Neuronal stem cell (in vitro differentiated cells): ENCODE data around the gene ST6GALNAC2.
"Not testable (repeated sequence)": the region's sequence is repeated elsewhere in the genome, so short reads cannot be mapped to it uniquely, and the experiment has no call there.

Experiments
- DNase-seq: peaks from one replicate; pipeline ENCODE4 v3.0.0-alpha.2; 2013; ENCODE audit warnings: low spot score
- H2AFZ ChIP-seq: one replicate; pipeline ENCODE4 v1.6.1; 2013; ENCODE audit warnings: mild to moderate bottlenecking, low read length, inconsistent platforms
- H2AK5ac ChIP-seq: 2 replicates; pipeline ENCODE4 v1.6.1; 2013; ENCODE audit warnings: low read depth, mild to moderate bottlenecking, inconsistent platforms, low read length, moderate library complexity, mixed read lengths
- H2BK120ac ChIP-seq: 2 replicates; pipeline ENCODE4 v1.6.1; 2013; ENCODE audit warnings: low read depth, mild to moderate bottlenecking, inconsistent platforms, low read length, moderate library complexity, mixed read lengths
- H2BK12ac ChIP-seq: one replicate; pipeline ENCODE4 v1.6.1; 2013; ENCODE audit warnings: low read length, inconsistent platforms
- H2BK15ac ChIP-seq: 2 replicates; pipeline ENCODE4 v1.6.1; 2013; ENCODE audit warnings: mild to moderate bottlenecking, low read length, inconsistent platforms, mixed read lengths
- H2BK5ac ChIP-seq: one replicate; pipeline ENCODE4 v1.6.1; 2013; ENCODE audit warnings: inconsistent platforms, mild to moderate bottlenecking, low read length, moderate library complexity
- H3K14ac ChIP-seq: one replicate; pipeline ENCODE4 v1.6.1; 2013; ENCODE audit warnings: low read length, inconsistent platforms
- H3K18ac ChIP-seq: 2 replicates; pipeline ENCODE4 v1.6.1; 2013; ENCODE audit warnings: low read length, inconsistent platforms
- H3K23ac ChIP-seq: 2 replicates; pipeline ENCODE4 v1.6.1; 2013; ENCODE audit warnings: low read depth, mild to moderate bottlenecking, mixed read lengths, low read length, inconsistent platforms; ENCODE audit not compliant: poor library complexity
- H3K27ac ChIP-seq: replicated peaks from 3 replicates; pipeline ENCODE4 v1.5.1; 2013; ENCODE audit warnings: low read length, inconsistent platforms
- H3K27me3 ChIP-seq, 3 experiments: 2 replicates each; pipeline ENCODE4 v1.6.1; 2013; ENCODE audit warnings: low read length in 3 of 3, mild to moderate bottlenecking in 2 of 3, inconsistent platforms in 1 of 3, low read depth in 1 of 3, mixed read lengths in 1 of 3, moderate library complexity in 1 of 3; ENCODE audit not compliant: control insufficient read depth in 3 of 3, insufficient read depth in 3 of 3
- H3K36me3 ChIP-seq, 2 donors: replicated peaks in 1 of 2; 2 replicates each; pipeline ENCODE4 v1.6.1; 2013; ENCODE audit warnings: low read length in 2 of 2; ENCODE audit not compliant: control insufficient read depth in 2 of 2, insufficient read depth in 2 of 2
- H3K4ac ChIP-seq: 2 replicates; pipeline ENCODE4 v1.6.1; 2013; ENCODE audit warnings: inconsistent platforms, mild to moderate bottlenecking, low read length, moderate library complexity
- H3K4me1 ChIP-seq, 2 donors: 1 replicate in 1 of 2; 2 replicates in 1 of 2; pipeline ENCODE4 v1.6.1; 2013; ENCODE audit warnings: low read length in 2 of 2, low read depth in 1 of 2; ENCODE audit not compliant: control insufficient read depth in 2 of 2, insufficient read depth in 1 of 2
- H3K4me2 ChIP-seq: one replicate; pipeline ENCODE4 v1.6.1; 2013; ENCODE audit warnings: mild to moderate bottlenecking, low read length, inconsistent platforms; ENCODE audit not compliant: insufficient read depth, poor library complexity, severe bottlenecking
- H3K4me3 ChIP-seq, 2 donors: 2 replicates each; pipeline ENCODE4 v1.5.1; 2013; ENCODE audit warnings: low read length in 2 of 2, mild to moderate bottlenecking in 2 of 2, inconsistent platforms in 1 of 2, moderate library complexity in 1 of 2
- H3K79me1 ChIP-seq: one replicate; pipeline ENCODE4 v1.6.1; 2013; ENCODE audit warnings: low read depth, mild to moderate bottlenecking, inconsistent platforms, low read length, moderate library complexity
- H3K9ac ChIP-seq: one replicate; pipeline ENCODE4 v1.6.1; 2013; ENCODE audit warnings: mild to moderate bottlenecking, low read depth, low read length, inconsistent platforms; ENCODE audit not compliant: poor library complexity
- H3K9me3 ChIP-seq, 2 donors: replicated peaks in 1 of 2; 2 replicates each; pipeline versions ENCODE3 to v1.6.1; 2013; ENCODE audit warnings: low read length in 2 of 2, mild to moderate bottlenecking in 2 of 2, inconsistent platforms in 1 of 2, low read depth in 1 of 2, mixed read lengths in 1 of 2, moderate library complexity in 1 of 2; ENCODE audit not compliant: control insufficient read depth in 2 of 2, insufficient read depth in 1 of 2
- H4K8ac ChIP-seq: one replicate; pipeline ENCODE4 v1.6.1; 2013; ENCODE audit warnings: low read depth, mild to moderate bottlenecking, inconsistent platforms, low read length, moderate library complexity
- H4K91ac ChIP-seq: one replicate; pipeline ENCODE4 v1.6.1; 2013; ENCODE audit warnings: low read length, low read depth, mild to moderate bottlenecking, inconsistent platforms; ENCODE audit not compliant: poor library complexity
- WGBS, 2 donors: extraction: QIAGEN DNeasy Blood & Tissue Kit; methylation state at CpG; one replicate each; pipeline ENCODE4 v1.1.7; 2013; ENCODE audit warnings: missing lambda C conversion rate in 2 of 2, mixed read lengths in 1 of 2; ENCODE audit not compliant: insufficient read length in 2 of 2, insufficient replicate concordance in 1 of 2; ENCODE audit errors: extremely low coverage in 2 of 2; 5-methylcytosine and 5-hydroxymethylcytosine counted together

ST6GALNAC2 gene

DNA sequence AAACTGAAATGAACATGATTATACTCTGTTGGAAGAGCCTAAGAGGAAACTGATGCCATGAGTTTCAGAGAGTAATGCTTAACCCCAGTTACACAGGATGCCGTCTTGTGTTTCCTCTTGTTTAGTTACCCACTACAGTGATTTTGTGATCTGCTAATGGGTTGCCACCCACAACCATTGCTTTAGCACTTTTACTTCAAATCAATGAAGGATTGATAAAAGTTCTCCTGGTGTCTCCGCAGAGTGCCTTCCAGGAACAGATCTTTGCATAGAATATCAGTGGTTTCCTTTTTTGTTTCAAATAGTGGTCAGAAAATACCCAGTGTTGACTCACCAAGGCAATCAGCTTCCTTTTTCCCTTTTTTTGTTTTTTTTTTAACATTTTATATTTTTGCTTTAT lies 22.3 kb downstream of the ST6GALNAC2 start:
- H3K9me3 ChIP-seq, H3K4me1 ChIP-seq, H2BK15ac ChIP-seq, H3K4me3 ChIP-seq, H3K27ac ChIP-seq, H3K23ac ChIP-seq, H3K4me2 ChIP-seq, H3K27me3 ChIP-seq, H4K91ac ChIP-seq, H2BK5ac ChIP-seq, H3K4ac ChIP-seq, H3K9ac ChIP-seq, H3K14ac ChIP-seq, H2BK120ac ChIP-seq, H2AK5ac ChIP-seq, H2BK12ac ChIP-seq, H3K79me1 ChIP-seq, H3K18ac ChIP-seq, H4K8ac ChIP-seq, DNase-seq, H2AFZ ChIP-seq: not testable (repeated sequence)
- no CpG with 5 or more reads among the region's 2 CpGs for WGBS, 2 donors
- H3K36me3 ChIP-seq, result peaks cover 28 to 80% of the 10 kb centered on the region in 2 donors

DNA sequence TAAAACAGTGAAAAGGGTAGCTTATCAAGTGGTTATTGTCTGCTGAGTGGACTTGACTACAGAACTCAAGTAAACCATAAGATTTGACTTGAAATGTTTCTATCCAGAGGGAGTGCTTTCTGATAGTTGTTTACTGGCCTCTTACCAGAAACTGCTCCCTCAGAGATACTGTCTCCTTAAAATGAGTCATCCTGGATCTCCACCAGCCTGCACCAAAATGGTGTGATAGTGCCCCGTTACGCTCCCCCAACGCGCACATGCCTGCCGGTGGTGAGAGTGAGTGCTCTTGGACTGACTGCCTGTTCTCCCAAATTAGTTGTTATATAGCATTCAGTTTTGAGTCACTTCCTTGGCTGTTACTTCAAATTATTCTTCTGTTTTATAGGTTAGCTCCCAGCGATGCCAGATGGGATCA lies 22.9 kb downstream of the ST6GALNAC2 start:
- Histone ChIP-seq H3K27me3 (peaks cover 0 to 2% (median 0%) of the 10 kb centered on the region in 3 experiments), H3K4ac (no peak overlapping the region), H4K8ac (no peak overlapping the region), H2BK5ac (no peak overlapping the region), H3K18ac (no peak overlapping the region), H2BK120ac (no peak overlapping the region), H3K14ac (no peak overlapping the region), H3K9me3 (no peaks in the 10 kb centered on the region), H2AFZ (no peak overlapping the region), H3K4me2 (no peak overlapping the region), H4K91ac (no peak overlapping the region), H3K4me1 (peaks cover 3 to 8% of the 10 kb centered on the region in 2 donors), H3K79me1 (peaks cover 4% of the 10 kb centered on the region), H3K9ac (no peak overlapping the region), H2BK15ac (no peak overlapping the region), H2BK12ac (no peak overlapping the region), H3K4me3 (no peak overlapping the region), H3K23ac (no peak overlapping the region), H3K27ac (no peak overlapping the region), H2AK5ac (no peak overlapping the region), H3K36me3 (peaks cover 28 to 80% of the 10 kb centered on the region in 2 donors)
- no CpG with 5 or more reads among the region's 6 CpGs for WGBS, 2 donors
- no peak for DNase-seq

DNA sequence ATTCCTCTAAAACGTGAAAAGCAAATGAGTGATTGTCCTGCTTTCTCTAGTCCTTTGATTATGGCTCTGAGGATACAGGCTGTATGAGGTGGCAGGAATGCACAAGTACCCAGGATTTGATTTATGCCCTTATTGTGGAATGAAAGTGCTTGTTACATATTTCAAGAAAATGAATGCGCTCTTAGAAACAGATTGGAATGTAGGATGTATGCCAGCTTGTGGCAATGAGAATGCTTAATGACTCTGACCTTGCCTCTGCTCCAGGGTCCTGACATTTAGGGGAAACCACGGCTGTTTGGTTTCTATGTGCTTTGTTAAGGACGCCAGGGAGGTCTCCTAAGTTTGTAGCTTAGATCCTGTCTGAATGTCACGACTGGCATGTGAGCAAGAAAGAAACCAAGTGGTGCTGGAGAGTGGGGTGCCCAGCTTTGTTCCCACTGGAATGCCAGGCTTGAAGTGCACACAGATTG lies 23.8 kb downstream of the ST6GALNAC2 start:
- H2BK120ac ChIP-seq, result no peak overlapping the region
- peaks cover 27 to 79% of the 10 kb centered on the region in 2 donors for H3K36me3 ChIP-seq
- DNase-seq, result no peak
- no CpG with 5 or more reads among the region's 5 CpGs for WGBS, 2 donors
- H3K79me1 ChIP-seq, result peaks cover 5% of the 10 kb centered on the region
- no peak overlapping the region for H2BK15ac ChIP-seq
- H2AK5ac ChIP-seq, result no peak overlapping the region
- no peak overlapping the region for H3K4me2 ChIP-seq
- H3K27me3 ChIP-seq, result peaks cover 0 to 2% (median 0%) of the 10 kb centered on the region in 3 experiments
- no peak overlapping the region for H3K4ac ChIP-seq
- no peak overlapping the region for H3K9ac ChIP-seq
- H3K4me3 ChIP-seq, result peak overlapping the region in 1 of 2 donors; percentile 9
- peaks cover 3 to 8% of the 10 kb centered on the region in 2 donors for H3K4me1 ChIP-seq
- H4K91ac ChIP-seq, result no peak overlapping the region
- no peak overlapping the region for H2BK12ac ChIP-seq
- no peak overlapping the region for H4K8ac ChIP-seq
- H3K14ac ChIP-seq, result no peak overlapping the region
- no peak overlapping the region for H3K23ac ChIP-seq
- no peak overlapping the region for H2AFZ ChIP-seq
- H3K27ac ChIP-seq, result no peak overlapping the region
- no peak overlapping the region for H3K18ac ChIP-seq
- no peaks in the 10 kb centered on the region for H3K9me3 ChIP-seq
- no peak overlapping the region for H2BK5ac ChIP-seq

DNA sequence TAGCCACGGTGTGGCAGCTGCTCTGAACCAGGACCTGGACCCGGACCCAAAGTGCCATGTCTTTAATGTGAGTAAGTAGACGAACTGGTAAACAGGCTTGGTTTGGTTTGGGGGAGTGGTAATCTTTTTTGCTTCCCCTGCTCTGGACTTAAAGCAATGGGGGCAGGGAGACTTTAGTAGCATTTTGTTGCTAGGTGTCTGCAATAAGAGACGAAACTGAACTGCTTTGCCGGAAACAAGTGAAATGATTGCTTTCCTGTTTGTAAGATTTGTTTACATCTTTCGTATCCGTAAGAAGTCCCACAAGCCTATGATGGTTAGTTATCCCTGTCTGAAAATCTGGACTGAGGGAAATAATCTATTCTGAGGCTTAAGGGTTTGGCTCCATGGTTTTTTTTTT lies 24.3 kb downstream of the ST6GALNAC2 start:
- no peak overlapping the region for H3K27ac ChIP-seq
- no peak overlapping the region for H2AK5ac ChIP-seq
- no peak overlapping the region for H3K4ac ChIP-seq
- peaks cover 5% of the 10 kb centered on the region for H3K79me1 ChIP-seq
- no peaks in the 10 kb centered on the region for H3K9me3 ChIP-seq
- no peak overlapping the region for H4K91ac ChIP-seq
- no peak overlapping the region for H2BK15ac ChIP-seq
- no peak for DNase-seq
- no peak overlapping the region for H3K9ac ChIP-seq
- H3K27me3 ChIP-seq, result peaks cover 0 to 2% (median 0%) of the 10 kb centered on the region in 3 experiments
- H3K4me2 ChIP-seq, result no peak overlapping the region
- WGBS, 2 donors, result no CpG with 5 or more reads among the region's 7 CpGs
- no peak overlapping the region for H2BK12ac ChIP-seq
- no peak overlapping the region for H2BK120ac ChIP-seq
- no peak overlapping the region for H3K4me3 ChIP-seq
- H3K23ac ChIP-seq, result no peak overlapping the region
- no peak overlapping the region for H3K18ac ChIP-seq
- H3K14ac ChIP-seq, result no peak overlapping the region
- no peak overlapping the region for H2AFZ ChIP-seq
- peaks cover 3 to 8% of the 10 kb centered on the region in 2 donors for H3K4me1 ChIP-seq
- H2BK5ac ChIP-seq, result no peak overlapping the region
- H3K36me3 ChIP-seq, result peaks cover 26 to 74% of the 10 kb centered on the region in 2 donors
- H4K8ac ChIP-seq, result no peak overlapping the region
